GM12801 (cell line): ENCODE measurements around the gene SLC35F3.

Experiments
- CTCF ChIP-seq: IDR thresholded peaks from one replicate; pipeline ENCODE4 v1.5.1; 2011; ENCODE audit warnings: control low read depth; ENCODE audit not compliant: insufficient read length; ENCODE audit errors: extremely low read depth

Gene SLC35F3

GRCh38 chr1:234243521-234244260 is 339.2 kb downstream of the SLC35F3 start:
- TF ChIP-seq CTCF: no peak

- no peak for TF ChIP-seq CTCF
Measured at GRCh38 chr1:234244482-234244881, 340.0 kb downstream of the SLC35F3 start.

- TF ChIP-seq CTCF: no peak
Measured at GRCh38 chr1:234246638-234247116, 342.2 kb downstream of the SLC35F3 start.

GRCh38 chr1:234250747-234251146 is 346.3 kb downstream of the SLC35F3 start:
- no peak for TF ChIP-seq CTCF

GRCh38 chr1:234253732-234254131 is 349.3 kb downstream of the SLC35F3 start:
- no peak for TF ChIP-seq CTCF

GRCh38 chr1:234256359-234256758 is 351.9 kb downstream of the SLC35F3 start:
- no peak for TF ChIP-seq CTCF

GRCh38 chr1:234258071-234258470 is 353.6 kb downstream of the SLC35F3 start:
- TF ChIP-seq CTCF: no peak

- no peak for TF ChIP-seq CTCF
Measured at GRCh38 chr1:234260578-234260977, 356.1 kb downstream of the SLC35F3 start.
